Putamen (tissue), 1 donor: Measurements from ENCODE around the gene YOD1.
A peak's percentile ranks its signal among the peaks of the same experiment; 100 is the strongest.

Experiments
- DNase-seq: peaks from one replicate; pipeline ENCODE4 v3.0.0-alpha.2; 2016; ENCODE audit warnings: low spot score

Gene YOD1

DNA sequence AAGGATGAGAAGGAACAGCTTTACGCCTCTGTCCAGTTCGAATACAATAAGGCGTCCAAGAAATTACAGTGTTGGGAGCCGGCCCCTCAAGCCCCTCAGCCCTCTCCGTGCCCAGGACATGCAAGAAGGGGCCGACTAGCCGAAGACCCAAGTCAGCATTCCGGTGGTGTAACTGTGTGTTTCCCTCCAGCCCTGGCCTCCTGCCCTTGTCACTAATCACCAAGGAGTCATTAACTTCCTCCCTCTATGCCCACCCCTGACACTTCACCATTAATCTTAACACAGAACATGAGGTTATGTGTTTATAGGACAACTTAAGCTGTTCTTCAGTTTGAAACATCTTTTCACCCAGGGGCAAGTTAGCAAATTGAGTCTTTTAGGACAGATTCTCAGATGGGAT, 21.2 kb upstream of the YOD1 start:
- no peak for DNase-seq

DNA sequence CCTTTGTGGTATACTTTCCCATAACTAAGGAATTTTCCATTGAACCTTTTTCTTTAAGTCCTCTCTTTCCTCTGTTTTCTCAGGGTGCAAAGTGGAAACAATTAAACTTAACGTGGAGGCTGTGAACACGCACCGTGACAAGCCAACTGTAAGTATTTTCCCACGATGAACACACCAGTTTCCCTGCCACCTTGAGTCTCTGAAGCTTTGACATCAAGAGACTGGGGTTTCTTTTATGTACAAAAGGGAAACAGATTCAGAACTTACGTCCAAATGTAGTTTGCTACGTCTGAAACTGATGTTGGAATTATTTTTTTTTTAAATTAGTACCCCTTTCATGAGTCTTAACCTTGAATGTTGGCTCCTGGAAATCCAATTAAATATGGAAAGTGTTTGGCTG, 20.4 kb upstream of the YOD1 start:
- no peak for DNase-seq

DNA sequence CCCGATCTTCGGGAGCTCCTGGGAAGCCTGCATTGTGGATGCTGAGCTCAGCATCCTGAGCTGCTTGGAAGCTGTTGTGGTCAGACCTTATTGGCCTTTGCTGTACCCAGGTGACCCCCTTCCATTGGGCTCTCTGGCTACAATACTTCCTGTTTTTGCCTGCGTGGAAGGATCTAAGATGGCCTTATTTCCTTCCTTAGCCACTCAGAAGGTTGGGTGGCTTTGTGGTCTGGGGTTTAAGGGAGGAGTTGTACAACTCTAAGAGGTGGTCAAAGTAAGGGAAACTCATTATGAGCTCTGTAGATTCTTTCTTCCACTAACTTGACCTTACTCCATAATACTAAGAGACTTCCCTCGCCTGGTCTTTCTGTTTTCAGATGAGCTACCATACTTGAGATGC, 19.8 kb upstream of the YOD1 start:
- DNase-seq, result no peak

DNA sequence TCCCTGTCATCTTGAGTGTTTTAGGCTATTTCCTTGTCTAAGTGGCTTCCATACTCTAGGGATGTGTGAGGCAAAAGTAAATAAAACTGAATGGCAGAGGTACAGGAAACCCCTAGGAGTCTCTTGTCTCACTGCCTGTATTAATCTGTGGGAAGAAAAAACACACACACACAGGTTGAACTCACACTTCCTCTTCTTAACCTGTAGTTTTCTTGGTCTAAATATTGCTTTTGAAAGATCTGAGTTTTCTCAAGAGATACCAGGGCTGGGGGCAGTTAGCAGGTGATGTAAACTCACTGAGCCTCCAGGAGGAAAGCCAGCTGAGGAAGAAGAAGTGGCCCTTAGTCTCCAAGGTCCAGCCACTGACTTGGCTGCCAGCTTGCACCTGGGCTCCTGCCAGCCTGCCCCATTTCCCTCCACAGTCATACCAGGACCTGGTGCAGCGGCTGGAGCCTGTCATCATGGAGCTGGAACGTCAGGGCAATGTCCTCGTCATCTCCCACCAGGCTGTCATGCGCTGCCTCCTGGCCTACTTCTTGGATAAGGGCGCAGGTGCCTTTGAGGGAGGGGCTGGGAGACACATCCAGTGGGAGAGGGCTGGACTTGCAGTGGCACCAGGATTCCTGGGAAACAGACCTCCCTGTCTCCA, 19.0 kb upstream of the YOD1 start:
- no peak for DNase-seq

DNA sequence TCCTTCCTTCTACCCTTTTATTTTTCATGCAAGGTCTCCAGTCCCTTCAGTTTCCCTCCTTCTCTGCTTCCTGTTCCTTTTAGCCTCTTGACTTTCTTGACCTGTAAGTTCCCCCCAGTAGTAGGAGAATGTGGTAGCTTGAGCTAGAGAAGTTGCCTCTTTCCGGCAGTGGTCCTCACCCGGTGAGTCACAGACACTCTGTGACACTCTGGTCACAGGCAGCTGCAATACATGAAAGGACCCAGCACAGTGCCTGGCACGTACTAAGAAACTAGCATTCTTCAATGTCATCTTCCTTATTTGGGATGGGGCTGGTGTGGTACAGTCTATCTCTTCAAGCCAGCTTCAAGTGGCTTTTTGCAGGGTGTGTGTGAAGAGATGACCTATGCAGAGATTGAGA, 18.1 kb upstream of the YOD1 start:
- DNase-seq, result no peak

DNA sequence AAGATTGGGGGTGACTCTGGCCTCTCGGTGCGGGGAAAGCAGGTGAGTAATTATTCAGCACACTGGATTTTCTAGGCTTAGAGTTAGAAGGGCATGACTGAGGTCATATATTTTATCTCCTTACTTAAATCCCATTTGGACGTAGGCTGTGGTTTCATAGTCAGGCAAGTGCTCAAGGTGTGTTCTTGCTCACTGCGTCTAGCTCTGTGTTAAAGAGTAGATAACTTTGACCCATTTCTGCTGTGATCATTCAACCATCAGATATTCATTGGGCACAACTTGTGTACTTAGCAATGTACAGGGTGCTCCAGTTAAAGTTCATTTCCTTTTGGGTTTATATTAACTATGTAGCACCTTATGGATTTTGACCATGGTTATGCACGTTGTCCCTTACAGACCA, 16.7 kb upstream of the YOD1 start:
- no peak for DNase-seq

DNA sequence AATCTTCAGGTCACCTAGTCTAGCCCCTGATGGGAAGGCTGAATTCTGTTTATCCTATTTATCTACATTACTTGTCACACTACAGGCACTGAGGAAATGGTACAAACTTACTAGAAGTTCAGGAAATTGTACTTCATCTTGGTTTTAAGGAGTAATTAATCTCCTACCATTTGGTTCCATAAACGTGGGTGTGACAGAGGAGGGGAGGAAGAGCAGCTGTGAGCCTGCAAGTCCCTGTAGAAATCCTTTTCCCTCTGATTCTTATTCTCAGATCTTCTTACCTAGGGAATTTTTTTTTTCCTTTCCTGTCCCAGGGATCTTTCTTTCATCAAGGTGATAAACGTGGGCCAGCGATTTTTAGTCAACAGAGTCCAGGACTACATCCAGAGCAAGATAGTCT, 16.2 kb upstream of the YOD1 start:
- no peak for DNase-seq

DNA sequence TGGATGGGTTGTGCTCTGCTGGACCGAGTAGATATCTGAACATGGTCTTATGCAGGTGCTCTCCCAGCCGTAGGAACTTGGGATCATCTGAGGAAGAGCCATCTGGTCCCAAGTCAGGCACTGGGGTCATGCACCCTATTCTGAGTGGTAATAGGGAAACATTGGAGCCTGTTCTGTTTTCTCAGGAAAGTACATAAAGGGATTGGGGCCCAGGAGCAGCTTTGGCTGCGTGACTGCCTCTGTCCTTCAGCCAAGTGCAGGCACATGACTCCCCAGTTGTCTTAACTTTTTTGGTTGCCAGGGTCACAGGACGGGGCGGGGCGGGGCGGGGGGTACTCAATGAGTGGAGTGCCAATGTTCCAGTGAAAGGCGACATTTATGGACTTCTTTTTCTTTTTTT, 13.6 kb upstream of the YOD1 start:
- no peak for DNase-seq

DNA sequence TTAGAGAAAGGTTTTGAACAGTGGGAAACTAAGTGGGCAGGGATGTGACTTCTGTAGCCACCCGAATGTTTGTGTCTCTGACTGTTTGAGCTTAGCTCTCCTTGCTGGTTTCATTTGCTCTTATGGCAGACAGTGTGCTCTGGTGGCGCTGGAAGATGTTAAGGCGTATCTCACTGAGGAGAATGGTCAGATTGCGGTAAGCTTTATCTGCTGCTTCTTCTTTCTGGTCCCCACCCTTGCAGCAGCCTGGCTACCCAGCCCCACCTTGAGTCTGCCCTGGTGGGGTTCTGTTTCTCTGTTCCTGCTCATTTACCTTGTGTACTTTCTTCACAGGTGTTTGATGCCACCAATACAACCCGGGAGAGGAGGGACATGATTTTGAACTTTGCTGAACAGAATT, 12.0 kb upstream of the YOD1 start:
- DNase-seq, result no peak

DNA sequence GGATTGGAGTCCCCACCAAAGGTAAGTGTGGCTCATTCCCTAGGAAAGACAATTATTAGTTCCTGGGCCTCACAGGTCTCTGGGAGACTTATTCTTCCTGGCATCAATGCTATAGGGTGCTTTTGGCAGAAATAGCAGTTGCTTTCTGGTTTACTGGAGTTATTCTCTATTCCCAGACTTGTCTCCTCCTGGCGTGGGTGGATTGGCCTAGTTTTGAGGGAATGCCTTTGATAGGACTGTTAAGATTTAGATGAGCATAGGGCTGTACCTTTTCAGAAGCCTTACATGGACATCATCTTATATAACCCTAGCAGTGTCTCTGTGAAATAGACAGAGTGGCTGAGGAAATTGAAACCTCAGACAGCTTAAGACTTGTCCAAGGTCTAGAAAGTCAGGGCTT, 11.1 kb upstream of the YOD1 start:
- DNase-seq, result peak; percentile 67

DNA sequence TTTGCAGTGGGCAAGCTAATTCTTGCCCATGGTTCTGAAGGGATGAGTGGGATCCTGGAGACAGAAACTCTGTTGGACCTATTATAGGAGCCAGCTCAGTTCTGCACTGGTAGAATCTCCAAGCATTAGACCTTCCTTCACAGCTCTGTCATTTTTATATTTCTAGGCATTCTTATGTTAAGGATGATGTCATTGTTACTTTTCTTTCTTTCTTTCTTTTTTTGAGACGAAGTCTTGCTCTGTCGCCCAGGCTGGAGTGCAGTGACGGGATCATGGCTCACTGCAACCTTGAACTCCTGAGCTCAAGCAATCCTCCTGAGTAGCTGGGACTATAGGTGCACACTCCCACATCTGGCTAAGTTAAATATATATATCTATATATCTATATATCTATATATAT, 9.6 kb upstream of the YOD1 start:
- DNase-seq, result no peak

DNA sequence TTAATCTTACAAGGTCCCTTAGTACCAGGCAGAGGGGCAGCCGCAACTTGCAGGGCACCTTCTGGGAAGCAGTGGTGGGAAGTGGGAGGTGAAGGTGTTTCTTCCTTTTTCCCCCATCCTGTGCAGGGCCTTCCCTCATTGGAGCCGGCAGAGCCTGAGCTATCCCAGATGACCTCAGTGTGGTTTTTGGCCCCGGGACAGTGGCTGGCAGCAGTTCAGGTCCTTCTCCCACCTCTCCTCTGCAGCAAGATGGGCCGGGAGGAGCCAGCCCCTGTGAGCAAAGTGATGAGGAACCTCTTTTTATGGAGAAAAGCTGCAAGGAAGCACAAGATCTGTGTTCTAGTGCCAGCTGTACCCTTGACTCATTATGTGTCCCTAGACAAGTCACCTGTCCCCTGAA, 8.9 kb upstream of the YOD1 start:
- DNase-seq, result no peak

DNA sequence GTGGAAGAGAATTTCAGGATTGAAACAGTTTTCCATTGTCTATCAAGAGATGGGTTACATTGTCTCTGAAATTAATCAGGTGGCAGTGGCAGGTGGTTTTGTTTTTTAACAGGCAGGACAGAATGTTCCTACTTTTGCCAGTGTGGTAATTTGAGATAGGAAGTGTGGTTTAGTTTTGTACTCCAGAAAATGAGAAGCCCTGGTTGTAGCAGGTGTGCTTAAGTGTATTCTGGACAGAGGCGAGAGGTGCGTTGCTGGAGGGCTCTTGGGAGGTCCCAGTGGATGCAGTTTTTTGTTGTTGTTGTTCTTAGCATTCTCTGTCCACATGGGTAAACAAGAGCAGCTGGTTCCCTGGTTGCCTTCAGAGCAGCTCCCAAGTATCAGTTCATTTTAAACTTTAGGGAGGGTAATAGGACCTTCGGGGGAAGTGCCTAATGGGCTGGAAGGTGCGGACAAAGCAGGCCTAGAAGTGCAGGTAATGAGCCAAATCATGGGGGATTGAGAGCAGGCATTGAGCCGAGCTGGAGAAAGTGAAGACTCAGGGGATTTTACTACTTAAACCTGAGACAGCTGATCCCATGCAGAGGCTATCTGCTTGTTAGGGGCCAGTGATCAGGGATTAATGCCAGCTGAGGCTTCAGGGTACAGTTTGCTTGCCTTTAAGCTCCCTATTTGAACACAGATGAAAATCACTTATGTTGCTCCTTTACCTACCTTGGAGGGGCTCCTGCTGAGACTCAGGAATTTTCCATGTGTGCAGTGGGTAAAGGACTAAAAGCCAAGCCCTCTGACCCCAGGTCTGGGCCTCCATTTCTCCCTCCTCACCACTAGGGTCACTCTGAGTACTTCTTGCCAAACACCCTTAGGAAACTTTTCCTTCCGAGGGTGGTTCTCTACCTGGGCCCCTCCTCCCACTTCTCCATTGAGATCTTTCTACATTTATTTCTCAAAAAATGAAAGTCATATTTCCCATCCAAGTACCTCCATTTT, 8.2 kb upstream of the YOD1 start:
- DNase-seq, result no peak

DNA sequence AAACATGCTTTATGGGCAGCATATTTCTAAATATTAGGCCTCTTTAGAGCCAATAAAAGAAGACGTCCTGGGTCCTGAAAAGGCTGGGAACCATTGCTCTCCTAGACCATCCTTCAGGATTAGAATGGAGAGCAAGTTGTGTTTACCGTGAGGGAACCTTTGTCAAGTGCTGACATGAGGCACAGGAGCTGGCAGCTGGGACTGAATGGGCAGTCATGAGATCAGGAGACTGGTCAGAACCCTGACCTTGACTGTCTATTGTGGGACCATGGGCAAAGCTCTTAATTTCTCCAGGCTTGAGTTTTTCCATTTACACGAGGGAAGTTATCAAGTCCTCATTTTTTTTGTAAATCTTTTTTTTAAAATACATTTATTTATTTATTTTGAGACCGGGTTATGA, 7.2 kb upstream of the YOD1 start:
- no peak for DNase-seq

DNA sequence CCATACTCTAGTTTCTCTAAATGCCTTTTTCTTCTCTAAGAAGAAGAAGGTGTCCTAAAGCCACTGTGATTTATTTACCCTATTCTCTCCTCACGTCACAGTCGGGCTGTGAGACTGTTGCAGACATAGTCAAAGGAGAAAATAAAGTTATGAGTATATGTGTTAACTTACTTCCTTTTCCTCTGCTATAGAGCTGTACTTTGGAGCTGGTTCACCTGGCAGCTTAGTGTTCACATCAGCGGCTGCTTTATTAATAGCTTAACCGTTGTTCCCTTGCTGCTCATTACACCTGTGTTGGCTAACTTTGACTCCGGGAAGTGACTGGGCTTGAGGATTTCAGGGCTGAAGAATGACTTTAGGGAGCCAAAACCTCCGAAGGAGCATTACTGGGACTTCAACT, 5.7 kb upstream of the YOD1 start:
- no peak for DNase-seq

DNA sequence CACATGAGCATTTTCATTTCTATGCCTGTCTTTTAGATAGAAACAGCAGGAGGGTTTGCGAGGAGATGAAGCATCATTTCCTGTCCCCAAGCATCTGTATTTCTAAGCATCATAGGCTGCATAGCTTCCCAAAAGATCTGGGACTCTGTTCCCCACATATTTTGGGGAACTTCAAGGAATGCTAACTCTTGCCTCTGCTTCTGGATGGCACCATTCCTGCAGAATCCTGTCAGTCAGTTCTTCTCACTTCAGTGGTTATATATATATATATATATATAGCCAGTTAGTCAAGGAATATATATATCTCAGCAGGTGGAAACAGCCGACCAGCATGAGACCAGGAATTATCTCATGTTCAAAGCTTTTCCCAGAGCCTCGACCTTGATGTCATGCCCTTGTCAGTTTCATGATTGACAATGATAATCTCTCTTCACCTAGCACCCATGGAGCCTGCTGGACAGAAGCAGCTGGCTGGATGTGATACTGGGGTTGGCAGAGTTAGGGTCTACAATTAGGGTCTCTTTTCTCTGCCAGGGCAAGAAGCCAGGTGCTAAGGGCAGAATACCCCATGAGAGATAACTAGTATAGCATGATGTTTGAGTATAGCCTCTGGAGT, 4.5 kb upstream of the YOD1 start:
- no peak for DNase-seq

DNA sequence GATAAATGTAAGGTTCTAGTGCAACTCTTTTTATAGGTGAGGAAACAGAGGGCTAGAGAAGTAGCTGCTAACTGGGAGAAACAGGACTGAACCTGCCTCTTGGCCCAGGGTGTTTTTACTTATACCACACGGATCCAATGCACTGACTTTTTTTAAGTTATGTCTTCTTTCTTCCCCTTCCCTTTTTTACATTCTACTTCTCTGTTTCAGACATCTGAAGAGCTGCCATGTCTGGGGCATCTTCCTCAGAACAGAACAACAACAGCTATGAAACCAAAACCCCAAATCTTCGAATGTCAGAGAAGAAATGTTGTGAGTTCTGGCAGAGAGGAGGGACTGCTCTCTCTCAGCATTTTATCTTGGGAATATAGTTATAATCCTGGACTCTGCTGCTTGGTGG, 3.5 kb upstream of the YOD1 start:
- no peak for DNase-seq

DNA sequence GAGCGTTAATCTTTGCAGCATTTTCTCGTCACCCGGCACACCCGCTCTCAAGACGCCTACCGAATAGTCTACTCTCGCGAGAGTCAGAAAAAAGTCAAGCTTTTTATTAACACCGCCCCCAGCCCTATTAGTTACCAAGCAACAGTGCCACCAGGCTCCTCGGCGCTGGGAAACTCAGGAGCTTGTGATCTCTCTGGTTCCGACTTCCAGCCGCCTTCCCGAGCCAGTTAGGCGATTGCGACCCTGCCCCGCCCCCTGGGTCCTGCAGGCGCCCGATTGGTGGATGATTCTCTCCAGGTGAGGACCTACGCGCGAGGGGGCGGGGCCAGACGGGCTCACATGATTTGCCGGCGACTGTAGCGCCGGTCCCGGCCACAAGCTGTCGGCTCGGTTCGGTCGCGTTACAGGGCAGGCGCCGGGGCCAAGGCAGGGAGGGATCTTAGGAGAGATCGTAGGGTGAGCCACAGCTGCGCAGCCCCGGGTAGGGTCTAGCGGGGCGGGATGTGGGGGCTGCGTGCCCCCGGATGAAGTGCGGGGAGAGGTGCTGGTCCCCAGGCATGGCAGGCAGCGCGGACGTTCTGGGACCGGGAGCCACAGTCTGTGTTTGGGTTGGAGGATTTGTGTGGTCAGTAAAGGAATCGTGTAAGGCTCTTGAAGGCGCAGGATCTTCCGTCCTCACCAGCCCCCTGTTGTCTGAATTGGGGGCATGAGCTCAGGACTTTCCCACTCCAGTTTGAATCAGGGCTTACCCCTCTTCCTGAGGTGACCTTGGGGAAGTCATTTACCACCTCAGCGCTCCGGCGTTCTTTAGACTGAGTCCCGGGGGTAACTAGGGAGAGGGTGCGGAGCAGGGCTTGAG, 2.1 kb upstream of the YOD1 start, which contains the start of gene PFKFB2:
TSS of gene PFKFB2 (plus strand) at position 365 of the 859 bp plus-strand sequence. CDS start 1,443 bp downstream, outside the sequence.
- peak; percentile 97 for DNase-seq

DNA sequence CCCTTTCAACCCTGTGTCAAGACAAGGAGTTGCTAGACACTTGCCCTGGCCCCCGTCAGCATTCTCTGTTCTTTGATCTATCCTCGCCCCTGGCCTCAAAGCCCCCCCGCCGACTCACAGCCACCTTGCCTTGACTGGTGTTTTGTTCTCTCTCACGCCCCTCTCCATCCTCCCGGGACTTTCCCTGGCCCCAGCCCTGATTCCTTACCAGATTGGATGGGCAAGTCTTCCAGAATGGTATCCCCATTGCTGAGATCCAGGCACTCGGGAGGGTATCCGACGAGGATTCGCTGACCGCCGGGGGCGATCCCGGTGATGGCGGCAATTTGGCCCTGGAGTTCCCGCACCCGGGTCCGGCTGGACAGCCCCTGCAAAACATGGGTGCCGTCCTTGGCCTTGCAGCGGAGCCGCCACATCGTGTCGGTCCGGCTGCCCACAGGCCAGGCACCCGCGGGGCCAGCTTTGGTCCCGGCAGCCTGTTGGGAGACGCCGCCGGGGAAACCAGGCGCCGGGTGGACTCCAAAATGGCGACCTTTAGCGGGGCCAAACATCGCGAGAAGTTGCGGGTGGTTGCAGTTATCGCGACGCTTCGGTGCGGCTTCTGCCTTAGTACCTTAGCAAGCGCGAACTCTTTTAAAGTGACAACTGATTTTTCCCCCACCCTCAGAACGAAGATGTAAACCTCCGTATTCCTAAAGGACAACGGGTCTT, 373 bp downstream of the YOD1 start:
- peak; percentile 89 for DNase-seq

DNA sequence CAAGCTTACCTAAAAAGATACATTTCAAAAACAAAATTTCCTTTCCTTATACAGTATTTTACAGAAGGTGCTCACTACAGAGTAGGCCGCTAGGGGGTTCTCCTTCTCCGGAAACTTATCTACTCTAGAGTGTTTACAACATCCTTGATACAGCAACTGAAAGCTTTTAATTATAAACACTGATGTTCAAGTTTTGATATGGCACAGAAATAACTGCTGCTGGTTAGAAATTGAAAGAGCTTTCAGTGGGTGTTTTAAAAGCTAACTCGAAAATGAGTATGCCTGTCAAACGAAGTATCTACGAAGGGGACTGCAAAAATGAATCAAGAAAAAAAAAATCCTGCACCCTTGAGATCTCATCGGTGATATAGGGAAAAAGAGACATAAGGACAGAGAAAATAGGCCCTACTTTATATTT, 1.0 kb downstream of the YOD1 start:
- DNase-seq, result no peak

DNA sequence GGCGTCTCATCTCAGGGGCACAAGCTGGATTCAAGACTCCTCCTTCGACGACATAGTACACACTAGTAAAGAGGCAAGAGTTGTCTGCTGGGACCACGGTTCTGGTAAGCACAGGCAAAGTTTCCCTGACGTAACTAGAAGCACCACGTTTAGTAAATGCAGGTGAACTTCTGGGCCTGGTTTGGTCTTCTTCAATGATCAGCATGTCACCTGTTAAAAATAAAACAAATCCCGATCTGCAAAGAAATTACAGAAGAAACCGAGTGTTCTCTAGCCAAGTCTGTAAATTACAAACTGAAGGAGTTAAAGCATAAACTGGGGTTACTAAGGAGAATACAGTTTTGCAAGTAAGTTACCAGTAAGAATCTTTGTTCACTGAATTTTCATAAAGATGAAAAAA, 1.5 kb downstream of the YOD1 start:
- DNase-seq, result no peak
